Astrocyte (in vitro differentiated cells and primary cell): ENCODE data around the gene TK2. TPM values are rescaled to one million over a fixed set of nuclear protein-coding genes. Genes with fewer than 3 reads are reported as not detected.

Experiments used
- DNase-seq: peaks from one replicate; pipeline ENCODE4 v3.0.0-alpha.2; 2010; ENCODE audit warnings: low read depth
- FAIRE-seq: peaks from 2 replicates; lab custom pipeline; 2011; peaks lifted over from hg19 to GRCh38; lab: Jason Lieb, UNC
- H2AFZ ChIP-seq: 2 replicates; pipeline ENCODE4 v1.6.0; 2012; ENCODE audit warnings: low read depth, low read length, inconsistent platforms
- H3K27ac ChIP-seq: 2 replicates; pipeline ENCODE4 v1.5.1; 2011; ENCODE audit warnings: low read depth, low read length, inconsistent platforms
- H3K27me3 ChIP-seq: 2 replicates; pipeline ENCODE4 v1.6.0; 2011; ENCODE audit warnings: low read length, inconsistent platforms; ENCODE audit not compliant: insufficient read depth
- H3K36me3 ChIP-seq: 2 replicates; pipeline ENCODE4 v1.5.1; 2011; ENCODE audit warnings: low read length, inconsistent platforms; ENCODE audit not compliant: insufficient read depth
- H3K4me1 ChIP-seq: 2 replicates; pipeline ENCODE4 v1.5.1; 2011; ENCODE audit warnings: low read length, inconsistent platforms; ENCODE audit not compliant: insufficient read depth
- H3K4me2 ChIP-seq: 2 replicates; pipeline ENCODE4 v1.6.0; 2012; ENCODE audit warnings: low read length, inconsistent platforms
- H3K4me3 ChIP-seq: 2 replicates; pipeline ENCODE4 v1.5.1; 2011; ENCODE audit warnings: low read depth, mild to moderate bottlenecking, low read length, inconsistent platforms; ENCODE audit not compliant: insufficient read depth
- H3K79me2 ChIP-seq: 2 replicates; pipeline ENCODE4 v1.6.0; 2012; ENCODE audit warnings: mild to moderate bottlenecking, low read length, inconsistent platforms; ENCODE audit not compliant: insufficient read depth
- H3K9ac ChIP-seq: 2 replicates; pipeline ENCODE4 v1.6.0; 2012; ENCODE audit warnings: mild to moderate bottlenecking, low read length, inconsistent platforms
- H3K9me3 ChIP-seq: 2 replicates; pipeline ENCODE4 v1.5.1; 2012; ENCODE audit warnings: low read depth, mild to moderate bottlenecking, low read length, inconsistent platforms; ENCODE audit not compliant: insufficient read depth
- H4K20me1 ChIP-seq: 2 replicates; pipeline ENCODE4 v1.6.0; 2012; ENCODE audit warnings: low read length, inconsistent platforms; ENCODE audit not compliant: insufficient read depth
- H3K27ac Mint-ChIP-seq: one replicate; pipeline ENCODE4 v1.8.0; 2021; ENCODE audit warnings: mild to moderate bottlenecking, mixed read lengths; ENCODE audit not compliant: unreplicated experiment
- H3K27me3 Mint-ChIP-seq: one replicate; pipeline ENCODE4 v1.8.0; 2021; ENCODE audit warnings: low read depth, mixed read lengths; ENCODE audit not compliant: unreplicated experiment
- H3K36me3 Mint-ChIP-seq: one replicate; pipeline ENCODE4 v1.8.0; 2021; ENCODE audit warnings: low read depth, mixed read lengths; ENCODE audit not compliant: unreplicated experiment
- H3K4me1 Mint-ChIP-seq: one replicate; pipeline ENCODE4 v1.8.0; 2021; ENCODE audit warnings: low read depth, mixed read lengths; ENCODE audit not compliant: unreplicated experiment
- H3K4me3 Mint-ChIP-seq: one replicate; pipeline ENCODE4 v1.8.0; 2021; ENCODE audit warnings: mild to moderate bottlenecking, moderate library complexity, mixed read lengths; ENCODE audit not compliant: unreplicated experiment
- H3K9me3 Mint-ChIP-seq: one replicate; pipeline ENCODE4 v1.8.0; 2021; ENCODE audit warnings: mild to moderate bottlenecking, mixed read lengths; ENCODE audit not compliant: unreplicated experiment
- CTCF ChIP-seq: IDR thresholded peaks from 2 replicates; pipeline ENCODE4 v1.5.1; 2011; ENCODE audit warnings: low read depth, mild to moderate bottlenecking, inconsistent platforms, low read length, moderate library complexity; ENCODE audit not compliant: insufficient read depth
- EZH2 ChIP-seq: IDR thresholded peaks from 2 replicates; pipeline ENCODE4 v1.6.1; 2012; ENCODE audit warnings: mild to moderate bottlenecking, low read length, inconsistent platforms; ENCODE audit not compliant: insufficient read depth
- total RNA-seq: library from RNA; stranded (reverse); gene quantifications from 2 replicates; pipeline ENCODE4 v1.2.1, GENCODE V29; 2021

Gene TK2
- total RNA-seq, 1 donor from 2014 or later, result 12.4 TPM

- Histone ChIP-seq H4K20me1 (no peaks in the 10 kb centered on the region), H3K4me1 (peaks cover 2% of the 10 kb centered on the region), H3K4me2 (no peak overlapping the region), H2AFZ (no peak overlapping the region), H3K27ac (no peak overlapping the region), H3K9me3 (no peaks in the 10 kb centered on the region), H3K9ac (no peak overlapping the region), H3K4me3 (no peak overlapping the region), H3K79me2 (no peaks in the 10 kb centered on the region), H3K27me3 (no peaks in the 10 kb centered on the region), H3K36me3 (no peaks in the 10 kb centered on the region)
- no peak for DNase-seq
- no peak overlapping the region for H3K4me3 Mint-ChIP-seq
- no peaks in the 10 kb centered on the region for H3K4me1 Mint-ChIP-seq
- peaks cover 21% of the 10 kb centered on the region for H3K27me3 Mint-ChIP-seq
- H3K36me3 Mint-ChIP-seq, result peaks cover 2% of the 10 kb centered on the region
- TF ChIP-seq CTCF, result no peak
- no peak for TF ChIP-seq EZH2
- no peak for FAIRE-seq
- no peak overlapping the region for H3K27ac Mint-ChIP-seq
- no peaks in the 10 kb centered on the region for H3K9me3 Mint-ChIP-seq
These were observed 42.9 kb upstream of the TK2 start for GRCh38 chr16:66592814-66593213.

GRCh38 chr16:66592241-66592640 is 42.3 kb upstream of the TK2 start:
- DNase-seq (no peak), FAIRE-seq (no peak)
- TF ChIP-seq EZH2 (no peak), CTCF (no peak)
- Mint-ChIP-seq H3K27ac (no peak overlapping the region), H3K4me3 (no peak overlapping the region), H3K4me1 (no peaks in the 10 kb centered on the region), H3K27me3 (peaks cover 25% of the 10 kb centered on the region), H3K36me3 (peaks cover 2% of the 10 kb centered on the region), H3K9me3 (no peaks in the 10 kb centered on the region)
- Histone ChIP-seq H4K20me1 (no peaks in the 10 kb centered on the region), H3K4me2 (no peak overlapping the region), H3K9ac (no peak overlapping the region), H3K36me3 (no peaks in the 10 kb centered on the region), H3K79me2 (no peaks in the 10 kb centered on the region), H3K4me1 (peaks cover 2% of the 10 kb centered on the region), H2AFZ (no peak overlapping the region), H3K9me3 (no peaks in the 10 kb centered on the region), H3K4me3 (no peak overlapping the region), H3K27ac (no peak overlapping the region), H3K27me3 (no peaks in the 10 kb centered on the region)

- no peaks in the 10 kb centered on the region for H3K4me1 Mint-ChIP-seq
- Histone ChIP-seq H3K4me3 (no peak overlapping the region), H3K27me3 (no peaks in the 10 kb centered on the region), H3K4me1 (peaks cover 2% of the 10 kb centered on the region), H3K9ac (no peak overlapping the region), H4K20me1 (no peaks in the 10 kb centered on the region), H3K79me2 (no peaks in the 10 kb centered on the region), H3K36me3 (no peaks in the 10 kb centered on the region), H3K9me3 (no peaks in the 10 kb centered on the region), H3K27ac (no peak overlapping the region), H3K4me2 (no peak overlapping the region), H2AFZ (no peak overlapping the region)
- no peak for FAIRE-seq
- H3K36me3 Mint-ChIP-seq, result peaks cover 2% of the 10 kb centered on the region
- DNase-seq, result no peak
- peaks cover 27% of the 10 kb centered on the region for H3K27me3 Mint-ChIP-seq
- H3K9me3 Mint-ChIP-seq, result no peaks in the 10 kb centered on the region
- no peak for TF ChIP-seq CTCF
- TF ChIP-seq EZH2, result no peak
- no peak overlapping the region for H3K4me3 Mint-ChIP-seq
- no peak overlapping the region for H3K27ac Mint-ChIP-seq
These were observed 41.1 kb upstream of the TK2 start for GRCh38 chr16:66591018-66591417.
